WTC11 (cell line): ENCODE measurements around the gene COQ9. TPM values are rescaled to one million over a fixed set of nuclear protein-coding genes. Genes with fewer than 3 reads are reported as not detected.

Experiments
- ATAC-seq: fragments of 200-7000 bp; cut with Tn5 transposase; 2 replicates; pipeline ENCODE4 v1.10.0; 2021; ENCODE audit warnings: mild to moderate bottlenecking, moderate library complexity
- CTCF ChIA-PET: fragments of 300-600 bp; sonication (Branson Sonifier 250); formaldehyde crosslinking; loops from one replicate; lab custom pipeline; 2021; ENCODE audit warnings: antibody characterized with exemption; lab: Charles Lee
- POLR2A ChIA-PET: fragments of 350-600 bp; sonication (Branson Sonifier 250); formaldehyde crosslinking; loops from one replicate; lab custom pipeline; 2021; ENCODE audit warnings: antibody characterized with exemption; lab: Charles Lee
- DNase-seq: peaks from one replicate; pipeline ENCODE4 v3.0.0; 2021; ENCODE audit warnings: low spot score
- H3K27ac Mint-ChIP-seq: 2 replicates; pipeline ENCODE4 v1.8.0; 2021; ENCODE audit warnings: mixed read lengths
- H3K27me3 Mint-ChIP-seq: 2 replicates; pipeline ENCODE4 v1.8.0; 2021; ENCODE audit warnings: low read depth, mild to moderate bottlenecking, moderate library complexity, mixed read lengths
- H3K36me3 Mint-ChIP-seq: 2 replicates; pipeline ENCODE4 v1.8.0; 2021; ENCODE audit warnings: mixed read lengths
- H3K4me1 Mint-ChIP-seq: 2 replicates; pipeline ENCODE4 v1.8.0; 2022; ENCODE audit warnings: mixed read lengths
- H3K4me3 Mint-ChIP-seq: 2 replicates; pipeline ENCODE4 v1.8.0; 2021; ENCODE audit warnings: mild to moderate bottlenecking, moderate library complexity, mixed read lengths
- H3K9me3 Mint-ChIP-seq: 2 replicates; pipeline ENCODE4 v1.8.0; 2021; ENCODE audit warnings: mixed read lengths
- ATF3 ChIP-seq: sonication (generic); formaldehyde crosslinking; conservative IDR thresholded peaks from 2 replicates; pipeline ENCODE4 v1.8.1; 2022; ENCODE audit warnings: mild to moderate bottlenecking, missing genetic modification reagents
- CREM ChIP-seq: sonication (generic); formaldehyde crosslinking; IDR thresholded peaks from 2 replicates; pipeline ENCODE4 v1.8.1; 2022; ENCODE audit warnings: mild to moderate bottlenecking, missing genetic modification reagents, moderate library complexity
- ELF4 ChIP-seq: sonication (generic); formaldehyde crosslinking; IDR thresholded peaks from 2 replicates; pipeline ENCODE4 v1.8.1; 2022; ENCODE audit warnings: low read depth, mild to moderate bottlenecking, moderate library complexity, missing genetic modification reagents
- ETV6 ChIP-seq: sonication (generic); formaldehyde crosslinking; IDR thresholded peaks from 2 replicates; pipeline ENCODE4 v1.8.1; 2022; ENCODE audit warnings: mild to moderate bottlenecking, missing genetic modification reagents
- FOXJ3 ChIP-seq: sonication (generic); formaldehyde crosslinking; IDR thresholded peaks from 2 replicates; pipeline ENCODE4 v1.9.0; 2021; ENCODE audit warnings: missing genetic modification reagents, mild to moderate bottlenecking, borderline replicate concordance
- FOXK1 ChIP-seq: sonication (generic); formaldehyde crosslinking; IDR thresholded peaks from 2 replicates; pipeline ENCODE4 v1.8.0; 2022; ENCODE audit warnings: mild to moderate bottlenecking, moderate library complexity, missing genetic modification reagents
- FOXP1 ChIP-seq: sonication (generic); formaldehyde crosslinking; IDR thresholded peaks from 2 replicates; pipeline ENCODE4 v1.8.0; 2022; ENCODE audit warnings: missing genetic modification reagents, mild to moderate bottlenecking, moderate library complexity, borderline replicate concordance
- GABPB1 ChIP-seq: sonication (generic); formaldehyde crosslinking; IDR thresholded peaks from 2 replicates; pipeline ENCODE4 v1.8.1; 2023; ENCODE audit warnings: mild to moderate bottlenecking, missing genetic modification reagents
- GTF2I ChIP-seq: fragments of 250-450 bp; sonication (Bioruptor Pico); conservative IDR thresholded peaks from 2 replicates; pipeline ENCODE4 v1.4.0; 2021; ENCODE audit warnings: mild to moderate bottlenecking
- KAT7 ChIP-seq: sonication (generic); formaldehyde crosslinking; IDR thresholded peaks from 2 replicates; pipeline ENCODE4 v1.8.1; 2023; ENCODE audit warnings: missing genetic modification reagents, mild to moderate bottlenecking, borderline replicate concordance
- MYBL2 ChIP-seq: sonication (generic); formaldehyde crosslinking; IDR thresholded peaks from 2 replicates; pipeline ENCODE4 v1.8.1; 2023; ENCODE audit warnings: mild to moderate bottlenecking, moderate library complexity, missing genetic modification reagents
- NFYB ChIP-seq: sonication (generic); formaldehyde crosslinking; conservative IDR thresholded peaks from 2 replicates; pipeline ENCODE4 v1.8.0; 2022; ENCODE audit warnings: low read depth, missing genetic modification reagents
- NR2C2 ChIP-seq: sonication (generic); formaldehyde crosslinking; IDR thresholded peaks from 2 replicates; pipeline ENCODE4 v1.8.0; 2022; ENCODE audit warnings: mild to moderate bottlenecking, missing genetic modification reagents
- NR3C1 ChIP-seq: sonication (generic); formaldehyde crosslinking; conservative IDR thresholded peaks from 2 replicates; pipeline ENCODE4 v1.8.1; 2023; ENCODE audit warnings: low read depth, mild to moderate bottlenecking, missing genetic modification reagents
- SOX15 ChIP-seq: fragments of 250-450 bp; sonication (Bioruptor Pico); IDR thresholded peaks from 2 replicates; pipeline ENCODE4 v1.9.0; 2021; ENCODE audit warnings: mild to moderate bottlenecking
- USF1 ChIP-seq: sonication (generic); formaldehyde crosslinking; IDR thresholded peaks from 2 replicates; pipeline ENCODE4 v1.8.0; 2022; ENCODE audit warnings: mild to moderate bottlenecking, missing genetic modification reagents
- ZNF263 ChIP-seq: sonication (generic); formaldehyde crosslinking; IDR thresholded peaks from 2 replicates; pipeline ENCODE4 v1.8.1; 2022; ENCODE audit warnings: low read depth, mild to moderate bottlenecking, moderate library complexity, missing genetic modification reagents
- ZNF317 ChIP-seq: sonication (generic); formaldehyde crosslinking; IDR thresholded peaks from 2 replicates; pipeline ENCODE4 v1.8.1; 2023; ENCODE audit warnings: low read depth, mild to moderate bottlenecking, moderate library complexity, missing genetic modification reagents, borderline replicate concordance
- ZNF423 ChIP-seq: fragments of 250-450 bp; sonication (Bioruptor Pico); IDR thresholded peaks from 2 replicates; pipeline ENCODE4 v2.1.2; 2022; ENCODE audit warnings: mild to moderate bottlenecking, moderate library complexity
- total RNA-seq: library from RNA; stranded (reverse); gene quantifications from 3 replicates; pipeline ENCODE4 v1.2.3, GENCODE V29; 2021
- TF ChIP-seq, protein P1 (sequence below): fragments of 250-450 bp; sonication (Bioruptor Pico); IDR thresholded peaks from 2 replicates; pipeline ENCODE4 v1.8.0; 2021; ENCODE audit warnings: mild to moderate bottlenecking
- TF ChIP-seq, protein P2 (sequence below): sonication (generic); formaldehyde crosslinking; IDR thresholded peaks from 2 replicates; pipeline ENCODE4 v1.8.1; 2023; ENCODE audit warnings: mild to moderate bottlenecking, missing genetic modification reagents
- TF ChIP-seq, protein P3 (sequence below): fragments of 250-450 bp; sonication (Bioruptor Pico); conservative IDR thresholded peaks from 2 replicates; pipeline ENCODE4 v1.9.0; 2021; ENCODE audit warnings: mild to moderate bottlenecking
- TF ChIP-seq, protein P4 (sequence below): sonication (generic); formaldehyde crosslinking; IDR thresholded peaks from 2 replicates; pipeline ENCODE4 v1.8.0; 2022; ENCODE audit warnings: mild to moderate bottlenecking, missing genetic modification reagents

COQ9 gene
- total RNA-seq, 1 experiment from 2014 or later = 39.2 TPM

DNA sequence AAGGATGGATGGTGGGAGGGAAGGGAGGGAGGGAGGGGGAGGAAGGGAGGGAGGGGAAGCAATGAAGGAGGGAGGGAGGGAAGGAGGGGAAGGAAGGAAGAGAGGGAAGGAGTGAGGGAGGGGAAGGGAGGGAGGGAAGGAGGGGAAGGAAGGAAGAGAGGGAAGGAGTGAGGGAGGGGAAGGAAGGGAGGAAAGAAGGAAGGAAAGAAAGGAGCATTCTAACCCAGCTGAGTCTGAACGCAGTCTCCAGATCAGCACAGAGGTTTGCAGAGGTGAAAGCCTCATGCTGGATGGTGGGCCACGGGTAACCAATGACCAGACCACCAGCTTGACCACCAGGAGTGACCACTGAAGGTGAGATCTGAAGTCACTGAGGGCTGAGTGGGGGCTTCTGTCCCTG, 24.1 kb upstream of the COQ9 start:
- Mint-ChIP-seq H3K27ac (no peak overlapping the region), H3K36me3 (peaks cover 12% of the 10 kb centered on the region), H3K4me1 (peaks cover 21% of the 10 kb centered on the region), H3K27me3 (no peaks in the 10 kb centered on the region), H3K9me3 (no peaks in the 10 kb centered on the region), H3K4me3 (no peak overlapping the region)
- ATAC-seq = no peak
- CTCF ChIA-PET = interaction anchor here (0.7 to 1.9 kb wide), 6 partner anchors 42 to 123 kb away, joined by 3 to 16 read pairs (median 4); no protein-coding TSS in a partner anchor
- no peak for DNase-seq
- POLR2A ChIA-PET = no interaction called here
- TF ChIP-seq ELF4 (CRISPR knock-in tag) = no peak
- no peak for TF ChIP-seq FOXJ3
- no peak for TF ChIP-seq GABPB1 (CRISPR knock-in tag)
- TF ChIP-seq NR2C2 (CRISPR knock-in tag) = no peak
- TF ChIP-seq FOXP1 (CRISPR knock-in tag) = no peak
- TF ChIP-seq, protein P1, sequence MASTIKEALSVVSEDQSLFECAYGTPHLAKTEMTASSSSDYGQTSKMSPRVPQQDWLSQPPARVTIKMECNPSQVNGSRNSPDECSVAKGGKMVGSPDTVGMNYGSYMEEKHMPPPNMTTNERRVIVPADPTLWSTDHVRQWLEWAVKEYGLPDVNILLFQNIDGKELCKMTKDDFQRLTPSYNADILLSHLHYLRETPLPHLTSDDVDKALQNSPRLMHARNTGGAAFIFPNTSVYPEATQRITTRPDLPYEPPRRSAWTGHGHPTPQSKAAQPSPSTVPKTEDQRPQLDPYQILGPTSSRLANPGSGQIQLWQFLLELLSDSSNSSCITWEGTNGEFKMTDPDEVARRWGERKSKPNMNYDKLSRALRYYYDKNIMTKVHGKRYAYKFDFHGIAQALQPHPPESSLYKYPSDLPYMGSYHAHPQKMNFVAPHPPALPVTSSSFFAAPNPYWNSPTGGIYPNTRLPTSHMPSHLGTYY (CRISPR knock-in tag) = no peak
- no peak for TF ChIP-seq ZNF423 (CRISPR knock-in tag)
- no peak for TF ChIP-seq ATF3
- no peak for TF ChIP-seq KAT7 (CRISPR knock-in tag)
- TF ChIP-seq ZNF263 (CRISPR knock-in tag) = no peak
- TF ChIP-seq FOXK1 (CRISPR knock-in tag) = no peak
- TF ChIP-seq, protein P2, sequence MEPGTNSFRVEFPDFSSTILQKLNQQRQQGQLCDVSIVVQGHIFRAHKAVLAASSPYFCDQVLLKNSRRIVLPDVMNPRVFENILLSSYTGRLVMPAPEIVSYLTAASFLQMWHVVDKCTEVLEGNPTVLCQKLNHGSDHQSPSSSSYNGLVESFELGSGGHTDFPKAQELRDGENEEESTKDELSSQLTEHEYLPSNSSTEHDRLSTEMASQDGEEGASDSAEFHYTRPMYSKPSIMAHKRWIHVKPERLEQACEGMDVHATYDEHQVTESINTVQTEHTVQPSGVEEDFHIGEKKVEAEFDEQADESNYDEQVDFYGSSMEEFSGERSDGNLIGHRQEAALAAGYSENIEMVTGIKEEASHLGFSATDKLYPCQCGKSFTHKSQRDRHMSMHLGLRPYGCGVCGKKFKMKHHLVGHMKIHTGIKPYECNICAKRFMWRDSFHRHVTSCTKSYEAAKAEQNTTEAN (CRISPR knock-in tag) = no peak
- TF ChIP-seq, protein P3, sequence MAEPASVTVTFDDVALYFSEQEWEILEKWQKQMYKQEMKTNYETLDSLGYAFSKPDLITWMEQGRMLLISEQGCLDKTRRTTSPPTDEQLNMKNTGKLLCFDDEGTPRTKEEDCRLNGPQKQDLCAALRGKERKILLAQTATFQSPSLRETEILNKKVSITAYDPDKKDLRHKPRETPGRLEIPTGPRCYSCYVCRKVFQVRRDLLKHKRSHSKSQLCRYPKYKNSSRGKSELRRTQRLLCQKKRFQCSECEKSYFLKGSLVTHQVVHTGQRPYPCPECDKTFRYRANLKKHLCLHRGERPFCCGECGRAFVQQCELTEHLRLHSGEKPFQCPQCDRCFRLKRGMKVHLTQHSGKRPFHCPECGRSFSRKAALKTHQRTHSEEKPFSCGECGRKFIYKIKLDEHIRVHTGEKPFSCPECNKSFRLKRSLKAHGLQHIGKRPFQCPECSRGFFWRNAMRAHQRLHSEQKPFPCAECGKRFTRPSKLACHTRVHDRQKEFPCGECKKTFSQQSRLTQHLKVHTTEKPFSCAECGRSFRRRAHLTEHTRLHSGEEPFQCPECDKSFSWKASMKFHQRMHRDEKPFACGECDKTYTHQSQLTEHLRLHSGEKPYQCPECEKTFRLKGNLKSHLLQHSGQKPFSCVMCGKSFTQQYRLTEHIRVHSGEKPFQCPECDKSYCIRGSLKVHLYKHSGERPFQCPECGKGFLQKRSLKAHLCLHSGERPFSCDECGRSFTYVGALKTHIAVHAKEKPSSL (CRISPR knock-in tag) = no peak
- no peak for TF ChIP-seq SOX15 (CRISPR knock-in tag)

GRCh38 chr16:57424583-57424982, 22.7 kb upstream of the COQ9 start:
- no peak for DNase-seq
- ATAC-seq = no peak
- H3K4me1 Mint-ChIP-seq = peaks cover 10% of the 10 kb centered on the region
- POLR2A ChIA-PET = no interaction called here
- H3K36me3 Mint-ChIP-seq = peaks cover 22% of the 10 kb centered on the region
- CTCF ChIA-PET = interaction anchor here (0.9 to 1.9 kb wide), 3 partner anchors 15 to 94 kb away, joined by 3 to 5 read pairs (median 3); partner anchors contain the start of genes CIAPIN1 and COQ9
- no peaks in the 10 kb centered on the region for H3K9me3 Mint-ChIP-seq
- H3K27me3 Mint-ChIP-seq = no peaks in the 10 kb centered on the region
- H3K4me3 Mint-ChIP-seq = no peak overlapping the region
- no peak overlapping the region for H3K27ac Mint-ChIP-seq
- TF ChIP-seq, protein P3 (CRISPR knock-in tag) = no peak
- TF ChIP-seq MYBL2 (CRISPR knock-in tag) (no peak), NR3C1 (CRISPR knock-in tag) (no peak), ETV6 (CRISPR knock-in tag) (no peak), ZNF423 (CRISPR knock-in tag) (no peak), ZNF317 (CRISPR knock-in tag) (no peak), GTF2I (CRISPR knock-in tag) (no peak), USF1 (CRISPR knock-in tag) (no peak), CREM (CRISPR knock-in tag) (no peak), NFYB (CRISPR knock-in tag) (no peak)
- TF ChIP-seq, protein P4, sequence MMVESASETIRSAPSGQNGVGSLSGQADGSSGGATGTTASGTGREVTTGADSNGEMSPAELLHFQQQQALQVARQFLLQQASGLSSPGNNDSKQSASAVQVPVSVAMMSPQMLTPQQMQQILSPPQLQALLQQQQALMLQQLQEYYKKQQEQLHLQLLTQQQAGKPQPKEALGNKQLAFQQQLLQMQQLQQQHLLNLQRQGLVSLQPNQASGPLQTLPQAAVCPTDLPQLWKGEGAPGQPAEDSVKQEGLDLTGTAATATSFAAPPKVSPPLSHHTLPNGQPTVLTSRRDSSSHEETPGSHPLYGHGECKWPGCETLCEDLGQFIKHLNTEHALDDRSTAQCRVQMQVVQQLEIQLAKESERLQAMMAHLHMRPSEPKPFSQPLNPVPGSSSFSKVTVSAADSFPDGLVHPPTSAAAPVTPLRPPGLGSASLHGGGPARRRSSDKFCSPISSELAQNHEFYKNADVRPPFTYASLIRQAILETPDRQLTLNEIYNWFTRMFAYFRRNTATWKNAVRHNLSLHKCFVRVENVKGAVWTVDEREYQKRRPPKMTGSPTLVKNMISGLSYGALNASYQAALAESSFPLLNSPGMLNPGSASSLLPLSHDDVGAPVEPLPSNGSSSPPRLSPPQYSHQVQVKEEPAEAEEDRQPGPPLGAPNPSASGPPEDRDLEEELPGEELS (CRISPR knock-in tag) = no peak
- TF ChIP-seq, protein P1 (CRISPR knock-in tag) = no peak
